ENCODE data around the gene C6orf163. TPM values are rescaled to one million over a fixed set of nuclear protein-coding genes. Genes with fewer than 3 reads are reported as not detected.

The C6orf163 gene
- total and polyA plus RNA-seq, 2 of the 13 experiments (the other 11 are each of a cell fraction or from before 2014, with no cell fraction given): 0.62 to 1.8 TPM

DNA sequence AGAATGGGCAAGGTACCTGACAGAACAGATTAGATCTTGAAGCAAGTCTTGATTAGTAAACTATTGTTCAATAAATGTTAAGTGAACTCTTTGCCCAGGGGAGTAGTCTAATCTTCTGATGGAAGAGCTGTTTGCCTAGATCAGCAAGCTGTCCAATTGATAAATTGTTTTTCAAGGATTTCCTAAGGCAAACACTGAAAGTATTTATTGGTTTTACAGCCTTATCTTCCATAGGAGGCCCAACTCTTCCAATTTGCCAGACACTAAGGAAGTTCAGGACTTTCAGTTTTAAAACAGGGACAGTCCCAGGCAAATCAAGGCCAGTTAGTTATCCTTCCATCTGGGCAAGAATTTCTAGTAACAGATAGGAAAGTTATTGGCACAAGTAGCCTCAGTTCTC lies 1.8 kb upstream of the C6orf163 start (continued):
- TF ChIP-seq FOXP4 (CRISPR knock-in tag; IDR thresholded peaks at IDR 0.05) (peak; percentile 33; the same call in 1 of the 2 replicates), ESRRA (CRISPR knock-in tag; IDR thresholded peaks at IDR 0.05; ENCODE audit: low read depth) (no peak), NFRKB (IDR thresholded peaks at IDR 0.05) (no peak), ISL2 (CRISPR knock-in tag; IDR thresholded peaks at IDR 0.05) (peak; percentile 35; the same call in 1 of the 2 replicates), SKIL (CRISPR knock-in tag; IDR thresholded peaks at IDR 0.05; ENCODE audit: borderline replicate concordance) (no peak), HOXD1 (CRISPR knock-in tag; IDR thresholded peaks at IDR 0.05) (peak; percentile 62; the same call in 1 of the 2 replicates), HOXA7 (CRISPR knock-in tag; IDR thresholded peaks at IDR 0.05) (no peak), RARA (CRISPR knock-in tag; IDR thresholded peaks at IDR 0.05) (no peak), CCAR2 (optimal IDR thresholded peaks at IDR 0.05; ENCODE audit: low read depth, low read length) (no peak), ZNF44 (CRISPR knock-in tag; IDR thresholded peaks at IDR 0.05) (no peak), XRCC5 (optimal IDR thresholded peaks at IDR 0.05; ENCODE audit: low read length) (no peak), ZFP91 (CRISPR knock-in tag; IDR thresholded peaks at IDR 0.05; ENCODE audit: borderline replicate concordance) (no peak), ZMYM3 (CRISPR knock-in tag; IDR thresholded peaks at IDR 0.05) (no peak), ZNF598 (CRISPR knock-in tag; IDR thresholded peaks at IDR 0.05; ENCODE audit: borderline replicate concordance) (no peak), RFX3 (CRISPR knock-in tag; IDR thresholded peaks at IDR 0.05) (no peak), ZNF781 (CRISPR knock-in tag; IDR thresholded peaks at IDR 0.05; ENCODE audit: borderline replicate concordance, not compliant biosample characterization) (no peak), ZNF878 (CRISPR knock-in tag; IDR thresholded peaks at IDR 0.05) (no peak), ATM (IDR thresholded peaks at IDR 0.05; ENCODE audit: borderline replicate concordance) (no peak), RAD51 (IDR thresholded peaks at IDR 0.05; ENCODE audit: borderline replicate concordance) (no peak), HOXA5 (CRISPR knock-in tag; IDR thresholded peaks at IDR 0.05) (peak; percentile 99), ZBTB46 (CRISPR knock-in tag; IDR thresholded peaks at IDR 0.05; ENCODE audit: borderline replicate concordance) (no peak), GFI1 (CRISPR knock-in tag; IDR thresholded peaks at IDR 0.05; ENCODE audit: borderline replicate concordance) (peak; percentile 44; the same call in 1 of the 2 replicates), REL (CRISPR knock-in tag; conservative IDR thresholded peaks at IDR 0.05) (no peak), RBM22 (optimal IDR thresholded peaks at IDR 0.05; ENCODE audit: low read length) (no peak)
- TF ChIP-seq, protein P1, sequence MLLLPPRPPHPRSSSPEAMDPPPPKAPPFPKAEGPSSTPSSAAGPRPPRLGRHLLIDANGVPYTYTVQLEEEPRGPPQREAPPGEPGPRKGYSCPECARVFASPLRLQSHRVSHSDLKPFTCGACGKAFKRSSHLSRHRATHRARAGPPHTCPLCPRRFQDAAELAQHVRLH (CRISPR knock-in tag; IDR thresholded peaks at IDR 0.05; ENCODE audit: borderline replicate concordance, low read depth): no peak
